IPS DF 19.7 (cell line): Measurements from ENCODE around the gene BRD2.
"Not testable (repeated sequence)": the region's sequence is repeated elsewhere in the genome, so short reads cannot be mapped to it uniquely, and the experiment has no call there.

Experiments used
- DNase-seq: peaks from one replicate; pipeline ENCODE4 v3.0.0-alpha.2; 2013; ENCODE audit warnings: low read depth, low spot score

BRD2 gene

DNA sequence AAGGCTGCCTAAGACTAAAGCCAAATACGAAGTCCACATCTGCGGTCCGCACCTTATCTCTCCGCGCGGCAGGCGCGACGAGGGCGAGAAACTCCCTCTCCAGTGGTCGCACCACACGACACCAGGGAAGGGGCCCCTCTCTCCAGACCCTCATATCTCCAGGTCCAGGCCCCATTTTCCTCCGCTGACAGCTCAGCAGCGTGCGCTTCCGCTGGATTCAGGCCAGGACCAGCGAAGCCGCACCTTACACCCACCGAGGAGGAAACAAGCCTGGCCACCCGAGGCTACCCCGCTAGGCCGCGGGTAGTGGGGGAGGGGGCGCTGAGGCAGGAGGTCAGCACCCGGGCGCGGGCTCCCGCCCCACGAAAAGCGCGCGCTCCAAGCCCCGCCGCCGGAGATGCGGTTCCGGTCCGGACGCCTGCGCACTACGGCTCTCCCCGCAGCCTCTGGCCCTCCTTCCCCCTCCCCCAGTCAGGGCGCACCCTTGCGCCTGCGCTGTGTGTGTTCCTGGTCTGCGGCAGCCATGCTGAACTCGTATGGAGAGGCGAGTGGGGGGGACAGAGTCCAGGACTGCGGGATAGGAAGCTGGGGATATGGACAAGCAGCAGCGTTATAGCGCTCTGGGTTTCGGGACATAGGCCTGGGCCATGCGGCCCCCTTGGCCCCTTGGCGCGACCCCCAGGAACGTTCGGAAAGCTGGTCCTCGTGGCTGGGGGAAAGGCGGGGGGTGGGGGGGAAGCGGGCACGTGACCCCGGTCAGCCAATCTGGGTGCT is at the start of gene BRD2:
TSS of gene BRD2 (plus strand) at position 502 of the 774 bp plus-strand sequence. CDS start 4,305 bp downstream, outside the sequence.
- DNase-seq: no peak

DNA sequence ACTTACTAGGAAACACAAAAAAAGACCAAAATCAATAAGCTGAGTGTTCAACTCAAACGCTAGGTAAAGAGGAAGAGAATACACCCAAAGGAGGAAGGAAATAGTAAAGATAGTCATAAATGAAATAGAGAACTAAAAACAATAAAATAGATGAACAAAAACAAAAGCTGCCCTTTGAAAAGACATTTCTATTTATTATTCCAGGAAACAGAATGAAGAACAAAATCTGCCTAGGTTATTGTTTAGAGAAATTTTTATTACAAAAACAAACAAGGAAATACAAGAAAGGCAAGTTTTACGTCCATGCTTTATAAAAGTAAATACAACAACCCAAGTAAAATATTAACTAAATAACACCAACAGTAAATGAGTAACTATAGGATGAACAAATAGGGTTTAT is 47.7 kb upstream of the BRD2 start:
- no peak for DNase-seq

DNA sequence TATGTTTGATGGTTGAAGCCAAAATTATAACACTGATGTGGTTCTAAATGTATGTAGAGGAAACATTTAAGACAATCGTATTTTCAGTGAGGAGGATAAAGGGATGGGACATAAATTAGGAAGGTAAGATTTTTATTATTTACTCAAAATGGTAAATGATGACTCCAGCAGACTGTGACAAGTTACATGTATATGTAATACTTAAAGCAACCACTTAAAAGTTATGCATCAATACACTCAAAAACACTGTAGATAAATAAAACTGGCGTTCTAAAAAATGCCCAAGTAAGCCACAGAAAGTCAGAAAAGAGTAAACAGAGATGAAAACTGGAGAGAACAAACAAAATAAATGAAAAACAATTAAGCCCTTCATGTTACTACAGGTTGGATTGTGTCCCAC is 46.3 kb upstream of the BRD2 start:
- DNase-seq: no peak

DNA sequence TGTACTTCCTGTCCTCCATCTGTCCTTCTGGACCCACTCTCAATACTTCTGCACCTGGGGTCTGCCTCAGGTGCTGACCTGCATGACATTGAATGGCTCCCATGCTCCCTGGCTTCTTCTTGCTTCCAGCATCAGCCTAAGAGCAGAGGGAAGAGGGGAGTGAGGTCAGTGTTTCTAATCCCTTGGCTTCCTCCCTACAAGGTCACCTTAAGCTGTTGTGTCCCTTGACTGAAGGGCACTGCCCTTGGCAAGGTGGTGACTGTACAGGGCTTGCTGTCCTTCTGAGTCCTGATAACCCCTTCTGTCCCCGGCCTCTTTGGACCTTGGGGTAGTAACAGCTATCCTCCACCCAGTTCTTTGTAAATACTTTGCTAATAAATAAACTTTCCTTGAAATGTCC is 37.2 kb upstream of the BRD2 start:
- no peak for DNase-seq

DNA sequence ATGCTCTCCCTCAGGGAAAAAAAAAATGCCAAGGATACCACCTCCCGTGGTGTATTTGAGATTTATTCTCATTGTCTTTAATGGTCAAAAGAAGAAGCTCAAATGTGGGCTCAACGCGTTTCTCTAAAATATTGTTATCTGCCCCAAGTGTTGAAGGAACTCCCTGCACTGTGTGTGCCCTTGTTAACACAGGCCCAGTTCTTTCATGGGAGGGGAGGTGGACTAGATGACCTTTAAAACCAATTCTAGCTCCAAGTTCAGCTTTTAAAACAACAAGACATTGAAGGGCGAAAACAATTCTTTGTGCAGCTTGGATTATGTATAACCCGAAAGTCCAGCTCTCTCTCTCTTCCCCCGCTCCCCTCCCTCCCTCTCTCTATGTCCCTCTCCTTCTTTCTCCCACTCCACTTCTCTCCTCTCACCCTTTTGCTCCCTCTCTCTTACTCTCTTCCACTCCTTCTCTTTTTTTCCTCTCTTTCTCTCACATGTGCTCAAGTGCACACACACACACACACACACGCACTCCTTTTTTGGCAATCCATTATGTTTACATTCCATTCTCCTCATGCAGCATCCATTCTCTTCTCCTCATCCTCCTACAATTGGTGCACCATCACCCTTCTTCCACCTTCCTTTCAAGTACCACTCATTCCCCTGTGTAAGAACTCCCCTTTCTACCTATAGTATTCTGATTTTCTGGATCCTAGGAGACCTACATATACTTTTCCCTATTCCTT is 36.1 kb upstream of the BRD2 start:
- DNase-seq: no peak

DNA sequence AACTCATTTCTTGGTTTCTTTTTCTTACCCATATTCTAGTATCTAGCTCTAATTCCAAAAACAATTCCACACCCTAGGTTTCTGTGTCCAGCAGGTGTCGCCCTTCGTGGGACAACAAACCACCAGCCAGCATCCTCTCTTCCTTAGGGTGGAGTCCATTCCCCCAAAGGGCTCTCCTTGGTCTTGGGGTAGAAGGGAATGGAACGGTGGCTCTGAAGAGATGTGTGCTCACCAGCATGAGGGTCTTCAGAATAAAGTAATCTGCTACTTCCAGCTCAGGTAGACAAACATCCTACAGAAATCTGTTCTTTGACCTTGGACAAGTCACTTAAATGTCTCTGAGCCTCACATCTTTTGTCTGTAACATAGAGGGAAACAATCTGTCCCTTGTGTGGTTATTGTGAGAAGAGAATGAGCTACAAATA is 34.7 kb upstream of the BRD2 start:
- peak; percentile 33 for DNase-seq

DNA sequence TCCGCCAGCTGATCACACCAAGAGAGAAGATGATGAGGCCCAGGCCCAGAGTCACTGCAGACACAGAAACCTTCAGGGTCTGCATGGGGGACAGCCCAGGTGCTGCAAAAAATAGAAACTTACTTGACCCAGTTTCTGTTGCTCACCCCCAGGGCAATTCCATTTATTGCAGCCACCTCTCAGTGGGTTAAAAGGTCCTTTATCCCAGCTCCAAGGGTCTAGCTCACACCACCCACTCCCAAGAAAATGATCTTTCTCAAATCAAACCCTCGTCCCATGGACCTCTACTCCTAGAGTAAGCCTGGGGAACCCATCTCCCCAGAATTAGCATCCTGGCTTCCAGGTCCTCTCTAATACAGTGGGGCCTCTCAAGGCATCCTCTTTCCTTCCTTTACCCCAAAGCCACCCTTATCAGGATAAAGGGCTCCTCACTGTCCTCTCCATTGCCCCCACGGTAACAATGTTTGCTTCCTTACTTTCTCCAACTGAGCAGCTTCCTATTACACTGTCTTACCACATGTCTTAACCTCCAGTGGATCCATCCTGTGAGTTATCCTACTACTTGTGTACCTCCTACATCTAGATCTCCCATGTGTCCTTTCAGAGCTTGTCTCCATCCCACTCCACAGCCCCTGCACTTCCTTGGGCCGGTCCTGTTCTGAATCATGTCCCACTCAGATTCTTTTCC is 32.7 kb upstream of the BRD2 start:
- no peak for DNase-seq

DNA sequence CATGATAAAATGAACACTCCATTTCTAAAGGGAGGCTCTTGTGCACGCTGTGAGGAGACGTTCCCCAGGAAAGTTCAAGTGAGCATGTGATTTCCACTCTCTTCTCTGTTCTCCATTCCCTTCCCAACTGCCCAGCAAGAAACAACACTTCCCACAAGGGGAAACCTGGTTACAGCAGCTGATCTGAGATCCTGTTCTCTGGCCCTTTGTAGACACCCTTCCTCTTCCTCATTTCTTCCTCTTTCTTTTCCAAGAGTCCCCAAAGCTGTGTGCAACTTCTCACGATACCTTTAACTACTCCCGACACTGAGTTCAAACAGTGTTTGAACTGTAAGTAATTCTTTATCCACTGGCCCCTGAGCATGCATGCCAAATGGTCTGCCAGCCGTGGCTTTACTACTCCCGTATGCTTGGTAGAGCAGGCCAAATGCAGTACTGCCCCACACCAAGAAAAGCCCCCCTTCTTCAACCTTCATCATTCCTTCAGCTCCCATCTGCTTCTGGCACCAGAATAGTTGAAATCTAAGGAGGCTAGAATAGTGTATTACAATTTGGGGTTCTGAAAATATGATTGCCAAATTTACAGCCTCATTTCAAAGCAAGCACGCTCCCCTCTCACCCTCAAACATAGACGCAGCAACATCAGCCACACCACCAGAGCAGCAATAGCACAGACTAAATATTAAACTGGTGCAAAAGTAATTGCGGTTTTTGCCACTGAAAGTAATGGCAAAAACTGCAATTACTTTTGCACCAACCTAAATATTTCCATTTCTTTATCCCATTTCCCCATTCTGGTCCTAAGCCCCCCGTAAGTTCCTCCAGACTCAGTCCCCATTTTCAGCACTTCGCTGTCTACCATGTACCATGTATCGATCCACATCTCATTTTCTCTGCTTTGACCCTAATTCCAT is 31.9 kb upstream of the BRD2 start:
- no peak for DNase-seq

DNA sequence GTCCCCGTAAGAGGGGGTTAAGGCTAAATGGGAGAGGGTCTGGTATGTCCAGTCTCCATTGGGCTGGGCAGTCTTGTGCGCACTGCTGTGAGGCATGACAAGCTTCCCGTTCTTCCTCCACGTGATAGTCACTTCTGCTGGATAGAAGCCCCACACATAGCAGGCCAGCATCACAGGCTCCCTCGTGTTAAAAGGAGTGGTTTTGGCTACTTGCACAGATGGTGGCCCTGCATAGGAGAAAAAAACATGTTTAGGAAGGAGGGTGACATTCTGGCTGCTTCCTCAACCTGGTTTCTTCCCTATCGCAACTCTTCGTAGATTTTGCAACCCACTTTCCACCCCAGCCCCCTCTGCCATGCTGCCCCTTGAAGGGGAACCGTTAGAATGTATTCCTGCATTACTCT is 31.2 kb upstream of the BRD2 start:
- no peak for DNase-seq

DNA sequence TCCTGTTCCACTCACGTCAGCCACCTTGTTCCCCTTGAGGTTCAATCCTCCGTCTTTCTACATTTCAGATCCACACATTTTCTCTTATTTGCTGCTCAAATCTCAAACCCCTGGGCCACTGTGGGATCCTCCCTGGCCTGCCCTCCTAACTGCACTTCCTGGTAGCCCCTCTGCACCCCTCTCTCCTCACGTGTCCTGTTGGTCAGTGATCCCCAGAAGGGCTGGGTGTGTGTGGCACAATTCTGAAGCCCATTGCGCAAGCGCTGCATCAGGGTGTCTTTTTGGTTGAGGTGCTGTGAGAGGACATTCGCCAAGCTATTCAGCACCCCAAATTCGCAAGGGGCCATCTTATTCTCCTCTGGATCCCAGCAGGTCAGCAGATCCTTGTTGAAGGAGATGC is 29.9 kb upstream of the BRD2 start:
- DNase-seq: no peak

DNA sequence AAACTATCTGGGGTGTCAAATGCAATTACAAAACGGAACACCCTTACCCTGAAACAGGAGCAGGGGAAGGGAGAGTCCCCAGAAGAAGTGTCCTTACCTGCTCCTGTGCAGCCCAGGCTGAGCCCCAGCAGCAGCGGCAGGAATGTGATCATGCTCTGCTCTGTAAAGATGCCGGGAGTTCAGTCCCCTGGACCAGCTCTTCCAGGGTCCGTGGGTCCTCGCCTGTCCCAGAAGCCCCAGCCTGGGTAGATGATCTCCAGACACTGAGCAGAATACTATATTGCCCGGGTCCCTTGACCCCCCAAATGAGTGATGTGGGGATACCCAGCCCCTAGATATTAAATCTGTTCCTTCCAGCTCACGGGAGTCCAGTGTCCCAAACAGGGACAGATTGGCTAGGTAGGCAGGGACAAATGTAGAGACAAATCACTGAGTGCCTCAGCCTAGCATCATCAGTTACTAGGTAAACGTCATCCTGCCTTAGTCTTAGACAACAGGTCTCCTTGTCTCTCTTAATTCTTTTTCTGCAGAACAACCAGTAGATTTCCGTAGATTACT is 27.7 kb upstream of the BRD2 start, which contains the start of gene HLA-DMB:
TSS of gene HLA-DMB (minus strand) at position 373 of the 558 bp plus-strand sequence. CDS start at position 152, 221 bp downstream.
- peak; percentile 75 for DNase-seq

DNA sequence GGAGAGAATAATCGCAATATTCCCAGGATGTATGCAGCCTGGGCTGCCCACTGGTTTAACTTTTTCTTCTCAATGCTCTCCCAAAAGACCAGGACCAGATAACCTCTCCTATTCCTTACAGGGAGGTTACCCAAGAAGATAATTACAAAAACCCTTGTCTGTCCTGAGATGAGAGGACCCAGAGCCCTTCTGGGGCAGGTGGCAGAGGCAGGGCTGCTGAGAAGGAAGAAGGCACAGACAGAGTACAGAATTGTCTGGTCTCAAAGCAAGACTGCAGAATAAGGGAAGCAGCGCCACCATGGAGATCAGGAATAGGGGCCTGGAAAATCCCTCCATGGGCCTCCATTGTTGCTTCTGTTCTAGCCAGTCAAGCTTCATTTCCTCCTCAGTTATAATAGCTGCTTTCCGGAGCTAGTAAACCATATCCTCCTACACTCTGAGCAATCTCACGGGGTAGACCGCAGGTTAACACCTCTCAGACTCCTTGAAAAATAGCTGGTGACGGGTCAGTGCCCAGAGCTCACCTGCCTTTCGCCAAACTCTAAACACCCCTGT is 27.1 kb upstream of the BRD2 start:
- DNase-seq: no peak

DNA sequence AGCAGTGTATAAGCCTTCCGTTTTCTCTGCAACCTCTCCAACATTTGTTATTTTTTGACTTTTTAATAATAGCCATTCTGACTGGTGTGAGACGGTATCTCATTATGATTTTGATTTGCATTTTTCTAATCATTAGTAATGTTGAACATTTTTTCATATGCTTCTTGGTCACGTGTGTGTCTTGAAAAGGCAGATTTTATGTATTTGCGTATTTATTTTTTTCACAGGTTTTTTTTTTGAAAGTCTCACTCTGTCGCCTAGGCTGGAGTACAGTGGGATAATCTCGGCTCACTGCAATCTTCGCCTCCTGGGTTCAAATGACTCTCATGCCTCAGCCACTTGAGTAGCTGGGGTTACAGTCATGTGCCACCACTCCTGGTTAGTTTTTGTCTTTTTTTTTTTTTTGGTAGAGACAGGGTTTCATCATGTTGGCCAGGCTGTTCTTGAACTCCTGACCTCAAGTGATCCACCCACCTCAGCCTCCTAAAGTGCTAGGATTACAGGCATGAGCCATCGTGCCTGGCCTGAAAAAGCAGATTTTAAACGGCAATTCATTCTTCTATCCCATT is 25.8 kb upstream of the BRD2 start:
- not testable (repeated sequence) for DNase-seq

DNA sequence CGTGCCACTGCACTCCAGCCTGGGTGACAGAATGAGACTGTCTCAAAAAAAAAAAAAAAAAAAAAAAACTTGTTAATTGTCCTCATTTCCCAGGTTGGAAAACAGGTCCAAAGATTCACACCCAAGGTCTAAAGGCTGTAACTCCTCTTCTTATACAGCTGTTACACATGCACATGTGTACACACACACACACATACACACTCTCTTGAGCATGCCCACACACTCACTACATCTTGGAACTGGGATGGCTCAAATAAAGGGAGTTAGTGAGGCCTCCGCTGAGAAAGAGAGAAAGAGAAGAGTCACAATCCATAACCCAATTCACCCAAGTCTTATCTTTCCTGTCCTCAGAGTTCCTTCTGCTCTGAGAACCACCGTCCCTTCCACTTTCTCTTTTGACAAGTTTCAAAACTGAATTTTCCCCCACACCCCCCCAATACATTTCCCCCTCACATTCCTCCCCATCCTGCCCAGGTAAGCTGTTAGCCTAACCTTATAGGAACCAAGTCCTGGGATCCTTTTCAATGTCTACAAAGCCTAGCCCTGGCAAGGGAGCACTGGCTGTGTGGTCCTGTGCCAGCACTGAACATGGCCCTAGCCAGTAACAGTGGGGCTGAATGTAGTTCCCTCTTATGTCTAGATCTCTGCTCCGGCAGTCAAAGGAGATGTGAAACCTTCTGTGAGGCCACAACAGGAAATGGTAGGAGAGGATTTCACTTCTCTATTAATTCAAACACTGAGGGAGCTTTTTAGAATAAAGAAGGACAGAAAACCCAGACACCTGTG is 24.3 kb upstream of the BRD2 start:
- DNase-seq: no peak

DNA sequence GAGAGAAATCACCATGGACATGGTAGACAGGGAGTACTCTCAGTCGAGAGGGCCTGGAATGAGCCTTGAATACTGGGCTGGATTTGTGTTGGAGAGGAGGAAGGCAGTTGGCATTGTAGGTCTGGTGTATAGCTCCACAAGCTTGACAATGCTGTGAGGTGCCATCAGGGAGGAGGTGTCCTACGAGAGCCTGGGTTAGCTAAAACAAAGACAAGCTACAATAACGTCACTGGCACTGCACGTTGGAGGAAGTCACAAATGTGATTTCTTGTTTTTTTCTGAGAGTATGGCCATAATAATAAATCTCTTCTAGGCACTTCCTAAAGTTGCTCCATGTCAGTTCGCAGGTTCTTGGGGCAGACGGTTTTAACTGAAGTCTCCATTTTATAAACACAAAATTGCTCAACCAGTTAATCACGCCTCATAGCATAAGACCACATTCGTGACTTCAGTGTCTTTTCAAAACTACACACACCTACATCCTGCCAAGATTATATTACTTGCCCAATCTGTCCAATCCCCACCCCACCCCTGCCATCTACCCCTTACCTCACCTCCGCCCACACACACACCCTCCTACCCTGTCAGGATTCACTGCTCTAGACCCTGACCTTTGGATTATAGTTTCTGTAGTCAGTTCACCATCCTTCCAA is 23.2 kb upstream of the BRD2 start:
- DNase-seq: no peak

DNA sequence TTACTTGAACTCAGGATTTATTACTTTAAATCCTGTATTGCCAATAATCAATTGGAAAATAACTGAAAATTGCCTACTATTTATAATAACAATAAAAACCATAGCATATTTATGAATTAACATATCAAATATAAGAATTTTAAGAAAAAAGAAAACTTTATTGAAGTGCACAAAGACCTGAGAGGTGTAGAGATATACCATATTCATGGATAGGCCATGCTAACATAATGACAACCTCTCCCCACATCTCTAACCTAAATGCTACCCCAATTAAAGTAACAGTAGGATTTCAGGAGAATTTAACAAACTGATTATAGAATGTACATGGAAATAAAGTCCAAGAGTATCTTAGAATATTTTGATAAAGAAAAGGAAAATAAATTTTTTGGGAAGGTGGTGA is 22.4 kb upstream of the BRD2 start:
- no peak for DNase-seq

DNA sequence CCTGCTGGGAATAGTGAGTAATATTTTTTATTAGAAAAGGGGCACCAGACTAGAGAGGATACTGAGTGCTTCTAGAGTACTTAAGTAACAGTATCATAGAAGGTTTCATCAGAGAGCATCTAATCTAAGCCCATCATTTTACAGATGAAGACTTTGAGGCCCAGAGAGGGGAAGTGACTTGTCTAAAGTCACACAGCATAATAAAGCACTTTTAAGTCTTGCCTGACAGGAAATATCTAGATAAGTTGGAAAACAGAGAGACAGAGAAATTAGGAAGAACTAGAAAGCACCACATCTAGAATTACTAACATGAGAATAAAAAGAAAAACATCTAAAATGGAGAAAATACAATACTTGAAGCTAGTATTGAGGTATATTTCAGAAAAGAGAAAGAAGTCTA is 21.5 kb upstream of the BRD2 start:
- DNase-seq: no peak

DNA sequence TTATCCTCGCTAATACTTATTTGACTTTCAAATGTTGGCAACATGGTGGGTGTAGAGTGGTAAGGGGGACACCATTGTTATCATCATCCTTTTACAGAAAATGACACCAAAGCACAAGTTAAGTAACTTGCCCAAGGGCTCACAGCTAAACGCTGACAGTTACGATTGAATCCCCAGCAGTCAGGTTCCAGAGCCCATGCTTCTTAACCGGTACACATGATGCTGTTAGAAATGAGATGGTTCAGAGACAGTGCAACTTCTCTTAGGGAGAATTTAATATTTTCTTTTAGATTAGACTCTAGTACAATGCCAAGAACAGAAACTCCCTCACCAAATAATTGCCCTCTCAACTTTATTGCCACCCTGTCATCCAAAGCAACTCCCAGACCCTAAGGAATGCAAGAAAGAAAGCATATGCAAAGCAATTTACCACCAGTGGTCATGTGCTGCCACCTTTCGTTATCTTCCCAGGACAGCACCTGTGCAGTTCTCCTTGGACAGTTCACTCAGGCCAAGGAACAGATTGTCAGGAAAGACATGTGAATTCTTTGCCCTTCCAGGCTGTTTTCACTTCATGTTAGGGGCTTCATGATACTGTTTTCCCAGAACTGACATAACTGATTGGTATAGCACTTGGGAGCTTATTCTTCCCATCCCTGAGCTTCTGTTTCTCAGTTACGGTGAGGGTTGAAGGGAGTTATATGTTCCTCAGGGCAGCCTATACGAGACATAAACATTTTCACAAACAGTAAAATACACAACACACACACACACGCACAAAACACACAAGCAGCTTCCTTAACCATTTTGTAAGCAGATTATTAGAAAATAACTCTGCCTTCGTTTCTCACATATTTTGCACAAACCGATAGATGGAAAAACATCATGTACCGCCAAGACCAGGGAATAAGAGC is 20.6 kb upstream of the BRD2 start:
- no peak for DNase-seq
